Transverse colon (tissue), 1 donor: Measurements from ENCODE around the gene PFDN5.

ENCODE experiments used
- EP300 ChIP-seq: sonication (generic); formaldehyde crosslinking; IDR thresholded peaks from one replicate; pipeline ENCODE4 v1.6.1; 2017; ENCODE audit warnings: antibody characterized with exemption, low read depth
- POLR2A ChIP-seq: fragments of 450-650 bp; IDR thresholded peaks from one replicate; pipeline ENCODE4 v1.6.1; 2016; ENCODE audit warnings: antibody characterized with exemption, mild to moderate bottlenecking, moderate library complexity

DNA sequence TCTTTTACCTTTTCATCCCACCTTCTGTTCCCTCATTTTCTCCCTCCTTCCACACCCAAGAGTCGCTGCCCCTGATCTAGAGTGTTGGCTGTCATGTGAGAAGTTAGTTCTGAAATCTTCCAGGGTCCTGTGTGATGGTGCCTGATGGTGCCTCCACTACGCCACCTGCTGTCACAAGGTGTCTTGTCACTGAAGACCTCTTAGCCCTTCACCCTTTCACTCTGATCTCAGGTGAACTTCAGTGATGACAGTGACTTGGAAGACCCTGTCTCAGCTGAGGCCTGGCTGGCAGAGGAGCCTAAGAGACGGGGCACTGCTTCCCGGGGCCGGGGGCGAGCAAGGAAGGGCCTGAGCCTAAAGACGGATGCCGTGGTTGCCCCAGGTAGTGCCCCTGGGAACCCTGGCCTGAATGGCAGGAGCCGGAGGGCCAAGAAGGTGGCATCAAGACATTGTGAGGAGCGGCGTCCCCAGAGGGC, 7.6 kb upstream of the PFDN5 start:
- TF ChIP-seq POLR2A (no peak), EP300 (no peak)
